Kidney epithelial cell (primary cell): ENCODE data around the gene LHB. TPM values are rescaled to one million over a fixed set of nuclear protein-coding genes. Genes with fewer than 3 reads are reported as not detected.
"Not testable (repeated sequence)": the region's sequence is repeated elsewhere in the genome, so short reads cannot be mapped to it uniquely, and the experiment has no call there.

Experiments
- DNase-seq: peaks from one replicate; pipeline ENCODE4 v3.0.0-alpha.2; 2010; ENCODE audit warnings: low read depth
- H3K27me3 ChIP-seq: 2 replicates; pipeline ENCODE4 v1.6.0; 2011; ENCODE audit warnings: low read length; ENCODE audit not compliant: control insufficient read depth, insufficient read depth
- H3K36me3 ChIP-seq: 2 replicates; pipeline ENCODE4 v1.5.1; 2011; ENCODE audit warnings: low read length; ENCODE audit not compliant: control insufficient read depth, insufficient read depth
- H3K4me3 ChIP-seq: 2 replicates; pipeline ENCODE4 v1.5.1; 2011; ENCODE audit warnings: low read depth, mild to moderate bottlenecking, control low read depth, low read length
- CTCF ChIP-seq: IDR thresholded peaks from 2 replicates; pipeline ENCODE4 v1.5.1; 2011; ENCODE audit warnings: mild to moderate bottlenecking, moderate library complexity, low read length, control low read depth, inconsistent platforms; ENCODE audit not compliant: insufficient read depth, poor library complexity, severe bottlenecking
- total RNA-seq: library from RNA; depleted of rRNA; stranded (reverse); fragments of >200 nt; gene quantifications from 2 replicates; pipeline ENCODE4 v1.2.3, GENCODE V29; 2015

The LHB gene
- total RNA-seq, 1 donor from 2014 or later, result 8.2 TPM

DNA sequence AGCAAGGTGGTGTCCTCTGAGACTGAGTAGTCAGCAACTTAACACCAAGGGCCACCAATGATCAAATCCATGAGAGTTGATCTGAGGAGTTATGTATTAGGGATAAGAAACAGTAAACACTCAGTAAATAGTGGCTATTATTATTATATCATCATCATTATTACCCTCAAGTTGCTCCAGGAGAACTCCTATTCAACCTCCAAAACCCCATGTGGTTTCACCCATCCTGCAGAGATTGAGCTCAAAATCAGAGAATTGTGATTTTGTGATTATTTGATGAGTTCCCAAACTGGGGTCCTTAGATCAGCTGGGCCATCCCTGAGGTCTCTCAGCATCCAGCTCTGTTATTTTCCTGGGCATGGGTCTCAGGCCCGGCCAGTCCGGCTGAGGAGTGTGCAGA lies 44.1 kb upstream of the LHB start:
- no peak for TF ChIP-seq CTCF

DNA sequence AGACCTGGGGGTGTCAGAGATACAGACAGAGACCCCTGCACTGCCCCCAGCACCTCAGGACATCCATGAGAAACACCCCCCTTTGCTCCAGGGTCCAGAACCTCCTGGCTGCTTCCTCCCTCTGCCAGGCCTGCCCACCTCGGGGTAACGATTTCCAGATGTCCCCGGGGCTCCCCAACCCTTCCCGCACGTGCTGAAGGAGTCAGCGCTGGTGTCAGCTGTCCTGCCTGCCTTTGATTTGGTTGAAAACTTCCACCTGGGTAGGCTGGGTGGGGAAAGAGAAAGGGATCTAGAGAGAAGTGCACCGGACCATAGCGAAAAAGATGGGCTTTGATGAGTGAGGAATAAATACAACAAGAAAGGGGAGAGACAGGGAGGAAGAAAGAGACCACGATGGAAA lies 42.2 kb upstream of the LHB start:
- Histone ChIP-seq H3K36me3 (no peaks in the 10 kb centered on the region), H3K4me3 (no peak overlapping the region), H3K27me3 (no peaks in the 10 kb centered on the region)
- no peak for TF ChIP-seq CTCF
- DNase-seq, result no peak

More for the DNA sequence above, 44.1 kb upstream of the LHB start:
- Histone ChIP-seq H3K36me3 (no peaks in the 10 kb centered on the region), H3K4me3 (no peak overlapping the region), H3K27me3 (peaks cover 10% of the 10 kb centered on the region)
- no peak for DNase-seq

- no peak for TF ChIP-seq CTCF
- Histone ChIP-seq H3K36me3 (no peaks in the 10 kb centered on the region), H3K27me3 (no peaks in the 10 kb centered on the region), H3K4me3 (no peak overlapping the region)
- DNase-seq, result no peak
Observed at GRCh38 chr19:49058562-49058961, 41.7 kb upstream of the LHB start.

DNA sequence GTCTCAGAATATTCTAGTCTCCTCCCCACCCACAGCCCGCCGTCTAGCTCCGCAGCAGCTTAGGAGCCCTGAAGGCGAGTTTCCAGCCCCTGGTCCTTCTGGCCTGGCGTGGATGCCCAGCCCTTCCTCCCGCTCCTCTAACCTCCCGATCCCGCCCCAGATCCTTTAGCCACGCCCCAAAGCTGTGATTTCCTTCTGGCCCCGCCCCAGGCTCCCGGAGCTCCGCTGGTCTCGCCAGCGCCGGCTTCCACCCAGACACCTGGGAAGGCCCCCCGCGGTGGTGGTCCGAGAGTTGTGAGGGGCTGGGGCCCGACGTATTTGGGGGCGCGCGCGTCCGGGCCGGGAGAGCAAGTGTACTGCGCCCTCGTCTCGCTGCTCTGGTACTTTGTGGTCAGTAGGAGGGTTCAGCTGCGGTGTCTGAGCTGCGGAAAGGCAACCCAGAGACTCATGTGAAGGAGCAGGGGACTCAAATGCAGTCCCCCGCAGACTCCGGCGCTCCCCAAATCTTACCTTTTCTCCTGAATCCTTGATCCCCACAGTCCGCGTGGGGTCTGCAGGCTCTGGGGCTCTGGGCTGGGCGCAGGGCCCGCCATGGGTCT lies 40.8 kb upstream of the LHB start, which contains the start of gene CGB7:
Gene CGB7, minus strand, starts transcription at position 114 of the 599 bp plus-strand sequence. CDS start 2,374 bp downstream, outside the sequence.
- peak; percentile 25 for DNase-seq
- H3K36me3 ChIP-seq, result no peaks in the 10 kb centered on the region
- H3K27me3 ChIP-seq, result no peaks in the 10 kb centered on the region
- no peak for TF ChIP-seq CTCF
- peak within 1 kb of the TSS; percentile 60 for H3K4me3 ChIP-seq

GRCh38 chr19:49056902-49057596 lies 40.2 kb upstream of the LHB start:
- peak overlapping the region; percentile 60 for H3K4me3 ChIP-seq
- not testable (repeated sequence) for H3K27me3 ChIP-seq, H3K36me3 ChIP-seq, DNase-seq

DNA sequence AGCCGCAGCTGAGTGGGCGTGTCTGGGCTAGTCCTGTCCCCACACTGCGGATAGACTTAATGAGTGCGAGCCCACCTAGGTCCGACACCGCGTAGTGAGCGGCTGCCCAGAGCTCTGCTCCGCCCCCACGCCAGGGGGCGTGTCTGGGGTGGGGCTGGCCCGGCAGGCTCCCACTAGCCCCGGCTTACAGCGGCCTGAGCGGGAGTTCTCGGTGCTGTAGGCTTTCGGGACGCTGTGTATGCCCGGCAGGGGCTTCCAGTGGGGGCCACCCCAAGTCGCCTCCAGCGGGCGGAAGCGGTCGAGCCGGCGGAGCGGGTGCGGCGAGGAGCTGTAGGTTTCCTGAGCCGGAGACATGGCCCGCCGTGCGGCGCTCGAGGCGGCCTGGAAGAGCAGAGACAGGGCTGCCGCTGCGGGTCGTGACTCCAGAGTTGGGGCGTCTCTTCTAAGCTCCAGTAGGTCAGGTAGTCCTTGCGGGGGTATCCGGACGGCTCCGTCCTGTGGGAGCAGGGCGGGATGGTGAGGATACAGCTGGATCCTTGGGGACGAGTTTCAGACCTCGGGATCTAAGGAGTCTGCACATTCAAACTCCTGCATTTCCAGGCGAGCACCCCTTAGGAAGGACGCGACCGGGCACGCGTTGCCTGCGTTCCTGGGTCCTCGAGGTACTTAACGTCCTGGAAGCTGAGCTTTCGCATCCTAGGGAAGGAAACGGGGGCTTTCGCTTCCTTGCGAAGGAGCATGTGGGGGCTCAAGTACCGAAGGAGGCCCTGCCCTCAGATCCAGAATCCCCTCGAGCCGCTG lies 39.4 kb upstream of the LHB start:
- TF ChIP-seq CTCF, result peak; percentile 33
- Histone ChIP-seq H3K36me3 (no peaks in the 10 kb centered on the region), H3K27me3 (no peaks in the 10 kb centered on the region), H3K4me3 (peak overlapping the region; percentile 60)
- peak; percentile 4 for DNase-seq

- H3K36me3 ChIP-seq, H3K4me3 ChIP-seq, H3K27me3 ChIP-seq, DNase-seq: not testable (repeated sequence)
Observed at GRCh38 chr19:49050376-49051033, 33.6 kb upstream of the LHB start.

GRCh38 chr19:49049834-49050233 lies 32.9 kb upstream of the LHB start:
- DNase-seq, H3K36me3 ChIP-seq, H3K27me3 ChIP-seq, H3K4me3 ChIP-seq: not testable (repeated sequence)
